IMR-90 (cell line): ENCODE data around the gene AKR1C8. TPM values are rescaled to one million over a fixed set of nuclear protein-coding genes. Genes with fewer than 3 reads are reported as not detected.

Experiments
- polyA plus RNA-seq, 3 experiments: library from polyadenylated mRNA; depleted of rRNA; stranded (reverse); fragments of >200 nt; gene quantifications; 2 replicates each; pipeline ENCODE4 v1.2.3, GENCODE V29; 2012; ENCODE audit warnings: low replicate concordance in 1 of 3
- total RNA-seq: library from RNA; depleted of rRNA; stranded (reverse); fragments of >200 nt; gene quantifications from 2 replicates; pipeline ENCODE4 v1.2.3, GENCODE V29; 2012; rRNA removed

The AKR1C8 gene
- total and polyA plus RNA-seq, 2 of the 4 experiments (the other 2 are of a cell fraction) = not detected

Other genes starting within 250 kb of the AKR1C8 start
- 3.6 and 5.0 TPM in 2 replicates for gene AKR1C1, start 221.7 kb downstream of the AKR1C8 start, total RNA-seq
- gene AKR1C1, start 221.7 kb downstream of the AKR1C8 start, polyA plus RNA-seq (2012; rRNA removed) = 3.8 and 5.4 TPM in 2 replicates
- 0.28 and 0.36 TPM in 2 replicates for gene AKR1C2, start 181.3 kb downstream of the AKR1C8 start, total RNA-seq
- gene AKR1C2, start 181.3 kb downstream of the AKR1C8 start, polyA plus RNA-seq (2012; rRNA removed) = 0.99 and 1.0 TPM in 2 replicates
- gene AKR1C3, start 90.7 kb downstream of the AKR1C8 start, total RNA-seq = 0.18 and 0.28 TPM in 2 replicates
- gene AKR1C3, start 90.7 kb downstream of the AKR1C8 start, polyA plus RNA-seq (2012; rRNA removed) = 0.22 and 0.51 TPM in 2 replicates
- gene AKR1C4, start 11.7 kb upstream of the AKR1C8 start, total RNA-seq = not detected in 2 replicates
- gene AKR1C4, start 11.7 kb upstream of the AKR1C8 start, polyA plus RNA-seq (2012; rRNA removed) = not detected in 2 replicates
- not detected in 2 replicates for gene UCN3, start 179.8 kb upstream of the AKR1C8 start, total RNA-seq
- not detected in 2 replicates for gene UCN3, start 179.8 kb upstream of the AKR1C8 start, polyA plus RNA-seq (2012; rRNA removed)
- gene TUBAL3, start 219.7 kb upstream of the AKR1C8 start, total RNA-seq = not detected in 2 replicates
- not detected in 2 replicates for gene TUBAL3, start 219.7 kb upstream of the AKR1C8 start, polyA plus RNA-seq (2012; rRNA removed)
- gene NET1, start 227.4 kb upstream of the AKR1C8 start, total RNA-seq = 54.7 and 57.5 TPM in 2 replicates
- 20.0 and 28.2 TPM in 2 replicates for gene NET1, start 227.4 kb upstream of the AKR1C8 start, polyA plus RNA-seq (2012; rRNA removed)